HG03280 (cell line): ENCODE data around the gene STARD3.
"Not testable (repeated sequence)": the region's sequence is repeated elsewhere in the genome, so short reads cannot be mapped to it uniquely, and the experiment has no call there.

Experiments
- ATAC-seq: cut with Tn5 transposase; IDR thresholded peaks from one replicate; pipeline ENCODE4 v1.9.1; 2021; ENCODE audit warnings: mild to moderate bottlenecking, moderate library complexity; ENCODE audit not compliant: unreplicated experiment

Gene STARD3

GRCh38 chr17:39687101-39687545, 50.2 kb downstream of the STARD3 start:
- no peak for ATAC-seq

GRCh38 chr17:39687546-39688474, 50.9 kb downstream of the STARD3 start, which contains the start of gene PGAP3:
PGAP3 (minus strand) TSS chr17:39688057; CDS start chr17:39688014, 43 bp downstream.
- ATAC-seq = peak; percentile 88

- ATAC-seq = no peak
Observed at GRCh38 chr17:39688475-39688835, 51.5 kb downstream of the STARD3 start.

GRCh38 chr17:39688945-39689344, 52.0 kb downstream of the STARD3 start:
- ATAC-seq = no peak

- ATAC-seq = no peak
Observed at GRCh38 chr17:39694593-39694992, 57.6 kb downstream of the STARD3 start.

GRCh38 chr17:39695089-39695474, 58.1 kb downstream of the STARD3 start:
- no peak for ATAC-seq

- ATAC-seq = no peak
Observed at GRCh38 chr17:39696731-39697130, 59.8 kb downstream of the STARD3 start.

GRCh38 chr17:39697961-39698360, 61.0 kb downstream of the STARD3 start:
- ATAC-seq = no peak

- not testable (repeated sequence) for ATAC-seq
Observed at GRCh38 chr17:39699157-39699817, 62.3 kb downstream of the STARD3 start.

- ATAC-seq = no peak
Observed at GRCh38 chr17:39699818-39700147, 62.8 kb downstream of the STARD3 start, which contains the start of gene ERBB2. ERBB2 (plus strand) TSS chr17:39700064; CDS start chr17:39700239, 175 bp downstream.

GRCh38 chr17:39700148-39700987, 63.4 kb downstream of the STARD3 start:
- ATAC-seq = no peak

- ATAC-seq = no peak
Observed at GRCh38 chr17:39701012-39701783, 64.3 kb downstream of the STARD3 start.

GRCh38 chr17:39701784-39702422, 65.0 kb downstream of the STARD3 start:
- ATAC-seq = no peak

GRCh38 chr17:39702901-39703893, 66.3 kb downstream of the STARD3 start:
- no peak for ATAC-seq

GRCh38 chr17:39703913-39704312, 67.0 kb downstream of the STARD3 start:
- no peak for ATAC-seq

- ATAC-seq = no peak
Observed at GRCh38 chr17:39704821-39705551, 68.0 kb downstream of the STARD3 start.

- ATAC-seq = no peak
Observed at GRCh38 chr17:39705786-39706348, 68.9 kb downstream of the STARD3 start.

- no peak for ATAC-seq
Observed at GRCh38 chr17:39706383-39706782, 69.4 kb downstream of the STARD3 start.
